Anterior cingulate cortex (tissue), 58 donors: ENCODE results near the gene BCAP29.

Source experiments
- DNase-seq, 58 donors: peaks; one replicate each; lab custom pipeline; 2025; lab: John Stamatoyannopoulos, UW

The BCAP29 gene

DNA sequence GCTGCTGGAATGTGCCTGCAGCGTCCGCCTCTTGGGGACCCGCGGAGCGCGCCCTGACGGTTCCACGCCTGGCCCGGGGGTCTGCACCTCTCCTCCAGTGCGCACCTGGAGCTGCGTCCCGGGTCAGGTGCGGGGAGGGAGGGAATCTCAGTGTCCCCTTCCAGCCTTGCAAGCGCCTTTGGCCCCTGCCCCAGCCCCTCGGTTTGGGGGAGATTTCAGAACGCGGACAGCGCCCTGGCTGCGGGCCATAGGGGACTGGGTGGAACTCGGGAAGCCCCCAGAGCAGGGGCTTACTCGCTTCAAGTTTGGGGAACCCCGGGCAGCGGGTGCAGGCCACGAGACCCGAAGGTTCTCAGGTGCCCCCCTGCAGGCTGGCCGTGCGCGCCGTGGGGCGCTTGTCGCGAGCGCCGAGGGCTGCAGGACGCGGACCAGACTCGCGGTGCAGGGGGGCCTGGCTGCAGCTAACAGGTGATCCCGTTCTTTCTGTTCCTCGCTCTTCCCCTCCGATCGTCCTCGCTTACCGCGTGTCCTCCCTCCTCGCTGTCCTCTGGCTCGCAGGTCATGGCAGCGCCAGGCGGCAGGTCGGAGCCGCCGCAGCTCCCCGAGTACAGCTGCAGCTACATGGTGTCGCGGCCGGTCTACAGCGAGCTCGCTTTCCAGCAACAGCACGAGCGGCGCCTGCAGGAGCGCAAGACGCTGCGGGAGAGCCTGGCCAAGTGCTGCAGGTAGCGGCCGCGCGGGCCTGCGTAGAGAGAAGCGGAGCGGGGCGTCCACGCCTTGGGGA is 81.2 kb downstream of the BCAP29 start:
- peak in 29 of 58 donors; percentile 2 to 49 (median 23) for DNase-seq

DNA sequence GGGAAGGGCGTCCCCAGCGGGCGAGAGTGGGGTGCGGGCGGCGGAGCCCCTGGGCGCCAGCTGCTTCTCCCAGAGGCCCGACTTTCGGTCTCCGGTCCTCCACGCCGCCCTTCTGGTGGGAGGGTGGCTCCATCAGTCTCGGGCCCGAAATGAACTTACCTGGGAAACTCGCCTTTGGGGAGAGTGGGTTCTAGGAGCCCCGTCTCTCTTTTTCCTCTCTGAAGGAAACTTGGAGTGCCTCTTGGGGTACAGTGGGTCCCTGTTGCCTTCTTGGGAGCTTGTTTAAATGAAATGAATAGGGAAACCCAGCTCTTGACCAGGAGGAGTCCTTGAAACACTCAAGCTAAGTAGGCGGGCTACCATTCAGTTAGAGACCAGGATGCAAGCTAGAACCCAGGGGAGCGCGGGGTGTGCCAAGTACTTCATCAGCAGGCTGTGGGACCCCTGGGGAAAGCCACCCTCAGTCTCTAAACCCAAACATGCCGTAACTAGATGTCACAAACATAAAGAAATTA is 81.9 kb downstream of the BCAP29 start:
- peak in 3 of 58 donors; percentile 3 to 45 (median 26) for DNase-seq

DNA sequence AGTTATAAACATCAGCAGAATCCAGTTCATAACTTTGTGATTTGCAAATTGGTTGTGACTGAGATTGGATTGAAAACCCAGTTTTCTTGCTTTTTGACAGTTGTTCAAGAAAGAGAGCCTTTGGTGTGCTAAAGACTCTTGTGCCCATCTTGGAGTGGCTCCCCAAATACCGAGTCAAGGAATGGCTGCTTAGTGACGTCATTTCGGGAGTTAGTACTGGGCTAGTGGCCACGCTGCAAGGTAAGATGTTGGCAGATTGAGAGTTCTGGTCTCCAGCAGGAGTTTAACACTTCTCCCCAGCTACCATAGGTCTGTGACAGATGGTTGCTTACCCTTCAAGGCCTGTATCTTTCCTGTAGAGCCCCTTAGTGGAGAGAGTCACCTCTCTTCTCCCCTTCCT is 83.2 kb downstream of the BCAP29 start:
- no peak for DNase-seq

DNA sequence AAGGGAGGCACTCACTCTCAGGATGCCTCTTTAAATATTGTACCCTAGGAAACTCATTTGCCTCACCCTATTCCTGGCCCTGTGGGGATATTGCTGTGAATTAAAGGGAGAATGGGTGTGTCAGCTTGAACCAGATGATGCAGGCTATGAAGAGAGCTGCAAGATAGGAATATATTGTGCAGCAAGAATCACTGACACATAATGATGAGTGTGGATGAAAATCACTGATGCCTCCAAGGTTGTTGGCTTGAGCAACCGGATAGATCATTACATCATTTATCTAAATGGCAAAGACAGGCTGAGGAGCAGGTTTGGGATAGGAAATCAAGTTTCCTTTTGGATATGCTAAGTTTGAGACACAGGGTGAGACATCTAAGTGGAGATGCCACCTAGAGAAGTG is 86.7 kb downstream of the BCAP29 start:
- DNase-seq, result no peak

DNA sequence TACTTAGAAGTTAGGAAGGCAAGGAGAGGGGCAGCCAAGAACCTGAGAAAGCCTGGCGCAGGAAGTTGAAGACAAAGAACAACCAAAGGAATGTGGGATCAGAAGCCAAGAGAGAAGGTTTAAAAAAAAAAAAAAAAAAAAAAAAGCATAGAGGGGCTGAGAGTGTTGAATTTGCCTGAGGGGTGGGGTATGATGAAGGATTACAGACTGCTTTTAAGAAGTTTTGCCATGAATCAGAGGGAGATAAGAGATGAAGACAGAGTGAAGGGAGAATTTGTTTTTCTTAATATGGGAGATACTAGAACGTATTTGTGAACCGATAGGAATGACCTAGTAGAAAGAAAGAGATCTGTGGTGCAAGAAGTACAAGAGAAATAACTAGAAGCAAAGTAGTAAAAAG is 87.3 kb downstream of the BCAP29 start:
- DNase-seq, result no peak

DNA sequence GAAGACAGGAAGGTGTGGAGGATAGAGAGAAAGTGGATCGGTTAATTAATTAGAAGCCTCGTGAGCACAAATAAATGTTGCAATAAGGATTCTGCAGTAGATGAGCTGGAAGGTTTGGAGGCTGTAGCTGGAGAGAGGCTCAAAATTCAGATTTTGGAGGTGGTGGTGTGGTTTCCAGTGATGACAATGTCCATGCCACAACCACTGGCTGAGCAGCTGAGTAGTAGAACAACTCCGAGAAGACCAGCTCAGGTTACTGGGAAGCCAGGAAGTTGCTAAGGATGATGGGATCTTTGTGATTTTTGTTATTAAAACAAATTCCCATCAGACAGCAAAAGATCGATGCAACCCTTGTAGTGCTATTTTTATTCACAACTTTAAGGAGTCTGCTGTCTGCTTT is 88.2 kb downstream of the BCAP29 start:
- DNase-seq, result no peak
